ENCODE results near the gene BARX1.

Gene BARX1, protein sequence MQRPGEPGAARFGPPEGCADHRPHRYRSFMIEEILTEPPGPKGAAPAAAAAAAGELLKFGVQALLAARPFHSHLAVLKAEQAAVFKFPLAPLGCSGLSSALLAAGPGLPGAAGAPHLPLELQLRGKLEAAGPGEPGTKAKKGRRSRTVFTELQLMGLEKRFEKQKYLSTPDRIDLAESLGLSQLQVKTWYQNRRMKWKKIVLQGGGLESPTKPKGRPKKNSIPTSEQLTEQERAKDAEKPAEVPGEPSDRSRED

DNA sequence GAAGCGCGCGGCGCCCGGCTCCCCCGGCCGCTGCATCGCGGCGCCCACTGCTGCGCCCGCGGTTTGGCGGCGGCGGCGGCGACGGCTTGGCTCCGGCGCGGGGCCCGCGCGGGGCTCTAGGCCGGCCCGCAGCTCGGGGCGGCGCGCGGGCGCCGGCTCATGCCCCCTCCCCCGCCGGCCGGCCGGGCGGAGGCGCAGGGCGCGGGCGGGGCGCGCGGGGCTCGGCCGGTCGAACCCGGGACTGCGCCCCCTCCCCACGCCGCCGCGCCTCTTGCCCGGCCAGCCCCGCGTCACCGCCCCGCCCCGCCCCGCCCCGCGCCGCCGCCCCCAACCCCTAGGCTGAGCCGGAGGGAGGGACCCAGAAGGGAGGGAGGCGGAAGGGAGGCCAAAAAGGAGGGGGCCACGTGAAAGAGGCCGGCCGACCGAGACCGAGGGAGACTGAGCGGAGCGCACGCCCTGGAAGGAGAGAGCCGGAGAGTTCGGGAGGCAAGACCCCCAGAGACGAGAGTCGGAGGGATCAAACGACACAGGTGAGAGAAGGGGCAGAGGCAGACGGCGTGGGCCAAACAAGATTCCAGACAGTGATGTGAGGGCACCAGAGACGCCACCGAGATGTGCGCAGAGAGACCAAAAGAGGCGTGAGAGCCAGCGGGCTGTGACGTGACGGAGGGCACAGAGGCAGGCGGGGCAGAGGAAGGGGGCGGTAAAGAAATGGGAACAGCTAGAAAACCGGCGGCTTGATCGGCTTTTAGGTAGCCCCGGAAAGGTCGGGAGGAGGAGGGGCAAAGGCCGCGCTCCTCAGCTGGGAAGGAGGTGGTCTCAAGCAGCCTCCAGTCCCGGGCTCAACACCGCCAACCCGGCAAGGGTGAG, at the start of gene BARX1:
TSS of gene BARX1 (minus strand) at position 245 of the 870 bp plus-strand sequence. CDS start at position 36, 209 bp downstream.
- Histone ChIP-seq H3K27ac (no peak within 1 kb of the TSS), H3K9me3 (ENCODE audit: severe bottlenecking) (peaks cover 11% of the 10 kb centered on the region), H3K36me3 (no peaks in the 10 kb centered on the region), H3K4me3 (ENCODE audit: low read depth, low read length) (peak within 1 kb of the TSS; percentile 44), H3K27me3 (ENCODE audit: insufficient read depth, low read depth, severe bottlenecking) (peaks cover 84% of the 10 kb centered on the region)
- TF ChIP-seq CTCF (IDR thresholded peaks at IDR 0.05; ENCODE audit: low read depth, low read length): no peak
- DNase-seq: peak; percentile 46

DNA sequence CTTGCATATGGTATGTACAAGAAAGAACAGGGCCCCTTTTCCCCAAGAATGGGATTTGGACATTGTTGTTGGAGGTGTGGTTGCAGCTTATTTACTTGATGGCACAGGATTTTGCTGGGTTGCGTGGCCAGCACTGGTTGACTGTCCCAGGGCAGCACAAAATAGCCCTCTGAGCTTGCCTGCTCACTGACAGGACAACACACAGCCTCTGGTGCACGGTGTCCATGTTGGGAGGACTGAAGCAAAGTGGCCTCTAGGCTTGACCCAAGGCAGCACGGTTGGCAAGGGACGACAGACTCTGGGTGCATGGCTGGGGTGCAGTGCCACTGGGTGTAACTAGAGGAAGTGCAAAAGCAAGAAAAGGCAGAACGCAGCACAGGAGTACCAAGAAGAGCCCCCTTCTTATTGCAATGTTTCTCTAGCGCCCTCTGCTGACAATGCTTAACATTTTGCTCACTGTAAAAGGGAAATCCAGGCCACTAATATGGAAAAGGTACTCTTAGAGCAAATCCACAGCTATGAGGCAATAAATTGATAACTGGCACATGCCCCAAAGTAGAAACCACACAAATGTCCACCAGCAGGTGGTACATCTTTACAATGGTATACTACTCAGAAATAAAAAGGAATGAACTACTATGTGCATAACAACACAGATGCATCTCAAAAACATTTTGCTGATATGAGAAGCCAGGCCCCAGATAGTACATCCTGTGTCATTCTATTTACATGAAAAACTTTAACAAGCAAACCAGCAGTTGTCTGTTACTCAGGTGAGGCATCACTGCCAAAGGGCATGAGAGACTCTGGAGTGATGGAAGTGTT, 47.4 kb upstream of the BARX1 start:
- H3K27ac ChIP-seq: no peak overlapping the region
- peak; percentile 91 for TF ChIP-seq CTCF (IDR thresholded peaks at IDR 0.05; ENCODE audit: low read depth, low read length)
- H3K27me3 ChIP-seq (ENCODE audit: insufficient read depth, low read depth, severe bottlenecking): no peaks in the 10 kb centered on the region
- H3K9me3 ChIP-seq (ENCODE audit: severe bottlenecking): no peaks in the 10 kb centered on the region
- peak; percentile 70 for DNase-seq
- H3K36me3 ChIP-seq: no peaks in the 10 kb centered on the region
- no peak overlapping the region for H3K4me3 ChIP-seq (ENCODE audit: low read depth, low read length)

- Histone ChIP-seq H3K27ac (no peak overlapping the region), H3K27me3 (ENCODE audit: insufficient read depth, low read depth, severe bottlenecking) (no peaks in the 10 kb centered on the region), H3K4me3 (ENCODE audit: low read depth, low read length) (no peak overlapping the region), H3K36me3 (no peaks in the 10 kb centered on the region), H3K9me3 (ENCODE audit: severe bottlenecking) (no peaks in the 10 kb centered on the region)
- DNase-seq: peak; percentile 26
- TF ChIP-seq CTCF (IDR thresholded peaks at IDR 0.05; ENCODE audit: low read depth, low read length): peak; percentile 25; the same call in 1 of the 2 replicates
These were observed 41.7 kb upstream of the BARX1 start for GRCh38 chr9:93996863-93997262.

- no peak for DNase-seq
- TF ChIP-seq CTCF (IDR thresholded peaks at IDR 0.05; ENCODE audit: low read depth, low read length): no peak
- no peaks in the 10 kb centered on the region for H3K36me3 ChIP-seq
These were observed 41.2 kb upstream of the BARX1 start for GRCh38 chr9:93996367-93996766.

DNA sequence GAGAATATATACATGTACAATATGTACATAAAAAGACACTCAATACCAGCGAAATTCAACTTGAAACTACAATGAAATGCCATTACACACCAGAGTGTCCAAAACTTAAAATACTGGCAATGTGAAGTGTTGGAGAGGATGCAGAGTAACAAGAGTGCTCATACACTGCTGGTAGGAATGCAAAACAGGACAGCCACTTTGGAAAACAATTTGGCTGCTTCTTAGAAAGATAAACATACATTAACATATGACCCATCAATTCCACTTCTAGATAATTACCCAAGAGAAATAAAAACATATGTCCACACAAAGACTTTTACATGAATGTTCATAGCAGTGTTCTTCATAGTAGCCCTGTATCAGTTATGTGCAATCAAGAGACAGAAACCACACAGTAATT, 39.4 kb upstream of the BARX1 start:
- no peak for DNase-seq
- Histone ChIP-seq H3K27me3 (ENCODE audit: insufficient read depth, low read depth, severe bottlenecking) (no peaks in the 10 kb centered on the region), H3K4me3 (ENCODE audit: low read depth, low read length) (no peak overlapping the region), H3K27ac (no peak overlapping the region), H3K36me3 (no peaks in the 10 kb centered on the region), H3K9me3 (ENCODE audit: severe bottlenecking) (peaks cover 6% of the 10 kb centered on the region)
- no peak for TF ChIP-seq CTCF (IDR thresholded peaks at IDR 0.05; ENCODE audit: low read depth, low read length)

More at GRCh38 chr9:93996367-93996766, 41.2 kb upstream of the BARX1 start:
- H3K27me3 ChIP-seq (ENCODE audit: insufficient read depth, low read depth, severe bottlenecking): no peaks in the 10 kb centered on the region
- H3K9me3 ChIP-seq (ENCODE audit: severe bottlenecking): no peaks in the 10 kb centered on the region
- no peak overlapping the region for H3K27ac ChIP-seq
- no peak overlapping the region for H3K4me3 ChIP-seq (ENCODE audit: low read depth, low read length)

Measured in WERI-Rb-1 (cell line).